Endothelial cell of umbilical vein (primary cell): ENCODE results near the gene MERTK. TPM values are rescaled to one million over a fixed set of nuclear protein-coding genes. Genes with fewer than 3 reads are reported as not detected.
"Not testable (repeated sequence)": the region's sequence is repeated elsewhere in the genome, so short reads cannot be mapped to it uniquely, and the experiment has no call there.

Experiments used
- BruUV-seq: library from RNA; stranded (reverse); fragments of 400-500 nt; replicated peaks from 2 replicates; lab custom pipeline; 2021; lab: Mats Ljungman, UMichigan
- CTCF ChIA-PET: fragments of 300-600, 350-600 bp; sonication (Branson Sonifier 250); formaldehyde crosslinking; loops from one replicate; lab custom pipeline; 2021; ENCODE audit warnings: antibody characterized with exemption, inconsistent platforms; lab: Charles Lee
- POLR2A ChIA-PET: fragments of 300-600, 350-600 bp; sonication (Branson Sonifier 250); formaldehyde crosslinking; loops from one replicate; lab custom pipeline; 2021; ENCODE audit warnings: antibody characterized with exemption, inconsistent platforms; lab: Charles Lee
- DNase-seq: peaks from one replicate; pipeline ENCODE4 v3.0.0-alpha.2; 2011; ENCODE audit warnings: low read depth, low spot score
- FAIRE-seq: peaks from 2 replicates; lab custom pipeline; 2011; peaks lifted over from hg19 to GRCh38; lab: Jason Lieb, UNC
- H2AFZ ChIP-seq: 2 replicates; pipeline ENCODE4 v1.6.0; 2012; ENCODE audit warnings: low read depth, low read length, control low read depth, inconsistent platforms
- H3K27ac ChIP-seq: 2 replicates; pipeline ENCODE4 v1.5.1; 2011; ENCODE audit warnings: low read depth, mild to moderate bottlenecking, control low read depth, low read length, moderate library complexity; ENCODE audit not compliant: insufficient read depth
- H3K27me3 ChIP-seq, 2 experiments: 2 replicates each; pipeline versions ENCODE4 v1.6.0 to v1.6.1; 2011; ENCODE audit warnings: low read length in 2 of 2, mixed read lengths in 1 of 2; ENCODE audit not compliant: control insufficient read depth in 2 of 2, insufficient read depth in 2 of 2
- H3K36me3 ChIP-seq, 2 experiments: 2 replicates in 1 of 2; 3 replicates in 1 of 2; pipeline ENCODE4 v1.5.1; 2011; ENCODE audit warnings: low read length in 2 of 2, mild to moderate bottlenecking in 1 of 2, moderate library complexity in 1 of 2; ENCODE audit not compliant: control insufficient read depth in 2 of 2, insufficient read depth in 2 of 2; ENCODE audit errors: extremely low read depth in 1 of 2
- H3K4me1 ChIP-seq: 3 replicates; pipeline ENCODE4 v1.5.1; 2011; ENCODE audit warnings: mild to moderate bottlenecking, low read length; ENCODE audit not compliant: control insufficient read depth, insufficient read depth; ENCODE audit errors: extremely low read depth
- H3K4me2 ChIP-seq: 2 replicates; pipeline ENCODE4 v1.6.1; 2011; ENCODE audit warnings: low read length, control low read depth, mixed read lengths; ENCODE audit not compliant: insufficient read depth
- H3K4me3 ChIP-seq, 3 experiments: fragments of 200-600 bp in 1 of 3; sonication (generic), shearing (Covaris generic) in 1 of 3; replicated peaks in 1 of 3; 2 replicates each; pipeline ENCODE4 v1.5.1; 2011 to 2016; ENCODE audit warnings: control low read depth in 3 of 3, low read length in 3 of 3, mild to moderate bottlenecking in 2 of 3, inconsistent platforms in 1 of 3, low read depth in 1 of 3, moderate library complexity in 1 of 3; ENCODE audit not compliant: insufficient read depth in 1 of 3
- H3K79me2 ChIP-seq: 2 replicates; pipeline ENCODE4 v1.6.0; 2012; ENCODE audit warnings: low read length, inconsistent platforms; ENCODE audit not compliant: control insufficient read depth, insufficient read depth
- H3K9ac ChIP-seq: replicated peaks from 2 replicates; pipeline ENCODE3; 2011; ENCODE audit warnings: low read length, control low read depth; ENCODE audit not compliant: insufficient read depth; ENCODE audit errors: extremely low read depth
- H3K9me1 ChIP-seq: replicated peaks from 3 replicates; pipeline ENCODE4 v1.6.0; 2011; ENCODE audit warnings: mild to moderate bottlenecking, low read length; ENCODE audit not compliant: control insufficient read depth, insufficient read depth; ENCODE audit errors: extremely low read depth
- H3K9me3 ChIP-seq: replicated peaks from 2 replicates; pipeline ENCODE4 v1.5.1; 2012; ENCODE audit warnings: low read length, inconsistent platforms; ENCODE audit not compliant: control insufficient read depth, insufficient read depth
- H4K20me1 ChIP-seq: replicated peaks from 2 replicates; pipeline ENCODE3; 2011; ENCODE audit warnings: mild to moderate bottlenecking, low read length; ENCODE audit not compliant: control insufficient read depth, insufficient read depth; ENCODE audit errors: extremely low read depth
- FOS ChIP-seq: IDR thresholded peaks from 2 replicates; pipeline ENCODE4 v1.6.1; 2011; ENCODE audit warnings: mild to moderate bottlenecking, low read length, moderate library complexity, borderline replicate concordance; ENCODE audit not compliant: insufficient read depth
- MYC ChIP-seq: IDR thresholded peaks from one replicate; pipeline ENCODE4 v1.6.1; 2011; ENCODE audit warnings: mild to moderate bottlenecking, low read depth, low read length
- POLR2A ChIP-seq: IDR thresholded peaks from 2 replicates; pipeline ENCODE4 v1.6.1; 2012; ENCODE audit warnings: low read depth, mild to moderate bottlenecking, control low read depth, low read length
- POLR2AphosphoS5 ChIP-seq: IDR thresholded peaks from 2 replicates; pipeline ENCODE4 v1.6.1; 2012; ENCODE audit warnings: low read depth, mild to moderate bottlenecking, control low read depth, low read length, moderate library complexity; ENCODE audit not compliant: insufficient read depth
- dilution Hi-C: fragments of 300-500 bp; cut with MboI; formaldehyde crosslinking; loops from one replicate; pipeline ENCODE4 v1.15.0; 2019; ENCODE audit warnings: low sequenced_read_pairs; ENCODE audit not compliant: extremely low pct_ligation_motif_present
- intact Hi-C: fragments of 100-400 bp; cut with micrococcal nuclease; formaldehyde crosslinking; loops from one replicate; pipeline ENCODE4 v1.10.0; 2022
- polyA plus RNA-seq, 4 experiments: library from polyadenylated mRNA; depleted of rRNA in 3 of 4; stranded (reverse) in 3 of 4; unstranded in 1 of 4; fragments of >200 nt; gene quantifications; 2 replicates each; pipeline versions ENCODE4 v1.2.1 to v1.2.3, GENCODE V29; 2011 to 2012; ENCODE audit warnings: missing spikeins in 1 of 4
- total RNA-seq: library from RNA; stranded (reverse); gene quantifications from 2 replicates; pipeline ENCODE4 v1.2.3, GENCODE V29; 2021
- TF ChIP-seq, protein P1 (sequence below), 2 donors: IDR thresholded peaks; 1 replicate in 1 of 2; 2 replicates in 1 of 2; pipeline ENCODE4 v1.5.1; 2011; ENCODE audit warnings: low read length in 2 of 2, mild to moderate bottlenecking in 2 of 2, moderate library complexity in 2 of 2, control low read depth in 1 of 2, inconsistent platforms in 1 of 2, low read depth in 1 of 2; ENCODE audit not compliant: insufficient read depth in 1 of 2; ENCODE audit errors: extremely low read depth in 1 of 2
- TF ChIP-seq, protein P2 (sequence below): IDR thresholded peaks from 2 replicates; pipeline ENCODE4 v1.6.1; 2011; ENCODE audit not compliant: insufficient read depth, insufficient read length

Gene MERTK
- total and polyA plus RNA-seq, 2 donors (not counting 3 experiments of a cell fraction or from before 2014, with no cell fraction given) = 37.3 to 39.6 TPM

DNA sequence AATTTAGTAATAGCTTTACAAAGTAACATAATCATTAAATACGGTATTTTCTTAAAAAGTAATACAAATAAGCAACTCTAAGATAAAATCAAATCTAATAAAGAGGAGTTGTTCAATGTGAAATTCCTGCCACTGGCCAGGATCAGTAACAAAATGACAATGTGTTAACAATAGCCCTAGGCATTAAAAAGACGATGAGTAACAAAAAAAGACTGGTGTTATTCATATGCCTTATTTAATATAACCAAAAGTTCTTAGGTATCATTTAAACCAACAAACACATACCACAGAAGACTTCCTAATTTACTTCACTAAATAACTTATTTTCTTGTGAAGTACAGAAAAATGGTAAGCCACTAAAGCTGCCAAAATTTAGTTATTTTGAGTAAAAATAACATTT lies 25.6 kb upstream of the MERTK start:
- H3K4me3 ChIP-seq, H3K27ac ChIP-seq, H3K9me1 ChIP-seq, BruUV-seq, dilution Hi-C loops, H4K20me1 ChIP-seq, H3K27me3 ChIP-seq, FAIRE-seq, H3K36me3 ChIP-seq, H3K4me1 ChIP-seq, DNase-seq, POLR2A ChIA-PET, H3K79me2 ChIP-seq, CTCF ChIA-PET, intact Hi-C loops, H2AFZ ChIP-seq, H3K9ac ChIP-seq, H3K4me2 ChIP-seq, H3K9me3 ChIP-seq: not testable (repeated sequence)

DNA sequence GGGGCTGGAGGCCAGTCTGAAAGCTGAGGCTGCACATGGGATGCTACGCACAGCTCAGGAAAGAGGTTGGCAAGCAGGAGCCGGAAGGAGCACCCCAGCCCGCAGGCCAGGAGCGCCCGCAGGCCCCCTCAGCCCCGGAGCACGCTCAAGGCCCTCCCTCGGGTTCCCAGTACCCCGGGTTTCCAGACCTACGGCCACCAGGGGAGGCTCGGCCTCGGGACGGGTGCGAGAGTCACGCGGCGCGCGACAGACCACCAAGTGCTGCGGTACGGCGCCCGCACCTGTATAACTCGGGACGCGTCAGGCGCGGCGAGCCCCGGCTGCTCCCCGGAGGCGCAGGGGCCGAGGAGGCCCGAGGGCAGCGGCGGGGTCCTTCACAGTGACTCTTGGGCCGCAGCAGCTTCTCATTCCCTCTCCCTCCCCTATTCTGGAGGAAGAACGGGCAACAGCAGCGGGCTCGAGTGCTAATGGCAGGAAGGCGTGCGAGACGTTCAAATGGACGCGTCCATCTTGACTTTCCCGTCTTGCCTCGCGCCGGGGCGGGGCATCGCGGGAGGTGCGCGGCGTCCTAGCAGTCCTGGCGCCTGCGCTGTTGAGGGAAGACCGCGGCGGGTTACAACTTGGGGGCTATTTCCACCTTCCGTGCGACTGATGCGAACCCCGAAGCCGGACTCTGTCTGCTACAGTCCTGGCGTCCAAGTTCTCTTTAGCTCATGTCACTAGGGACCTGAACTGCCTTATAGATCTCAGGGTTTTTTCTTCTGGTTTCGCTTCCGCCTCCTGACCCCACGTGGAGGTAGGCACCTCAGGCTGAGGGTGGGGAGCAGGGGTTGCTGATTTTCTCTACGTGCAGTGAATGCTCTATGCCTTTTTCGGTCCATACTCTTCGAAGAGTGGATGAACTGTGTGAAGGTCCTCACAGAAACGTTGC lies 14.5 kb upstream of the MERTK start, which contains the start of gene ANAPC1:
ANAPC1 (minus strand) TSS at position 533 of the 931 bp plus-strand sequence. CDS start 3,368 bp downstream, outside the sequence.
- H4K20me1 ChIP-seq = no peaks in the 10 kb centered on the region
- H2AFZ ChIP-seq = peak within 1 kb of the TSS; percentile 99
- TF ChIP-seq, protein P1, sequence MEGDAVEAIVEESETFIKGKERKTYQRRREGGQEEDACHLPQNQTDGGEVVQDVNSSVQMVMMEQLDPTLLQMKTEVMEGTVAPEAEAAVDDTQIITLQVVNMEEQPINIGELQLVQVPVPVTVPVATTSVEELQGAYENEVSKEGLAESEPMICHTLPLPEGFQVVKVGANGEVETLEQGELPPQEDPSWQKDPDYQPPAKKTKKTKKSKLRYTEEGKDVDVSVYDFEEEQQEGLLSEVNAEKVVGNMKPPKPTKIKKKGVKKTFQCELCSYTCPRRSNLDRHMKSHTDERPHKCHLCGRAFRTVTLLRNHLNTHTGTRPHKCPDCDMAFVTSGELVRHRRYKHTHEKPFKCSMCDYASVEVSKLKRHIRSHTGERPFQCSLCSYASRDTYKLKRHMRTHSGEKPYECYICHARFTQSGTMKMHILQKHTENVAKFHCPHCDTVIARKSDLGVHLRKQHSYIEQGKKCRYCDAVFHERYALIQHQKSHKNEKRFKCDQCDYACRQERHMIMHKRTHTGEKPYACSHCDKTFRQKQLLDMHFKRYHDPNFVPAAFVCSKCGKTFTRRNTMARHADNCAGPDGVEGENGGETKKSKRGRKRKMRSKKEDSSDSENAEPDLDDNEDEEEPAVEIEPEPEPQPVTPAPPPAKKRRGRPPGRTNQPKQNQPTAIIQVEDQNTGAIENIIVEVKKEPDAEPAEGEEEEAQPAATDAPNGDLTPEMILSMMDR (IDR thresholded peaks at IDR 0.05; ENCODE audit: extremely low read depth in 1 of 2, insufficient read depth in 1 of 2, low read depth in 1 of 2, low read length in 2 of 2) = no peak
- peak; percentile 91 for TF ChIP-seq POLR2AphosphoS5
- TF ChIP-seq FOS = no peak
- TF ChIP-seq, protein P2, sequence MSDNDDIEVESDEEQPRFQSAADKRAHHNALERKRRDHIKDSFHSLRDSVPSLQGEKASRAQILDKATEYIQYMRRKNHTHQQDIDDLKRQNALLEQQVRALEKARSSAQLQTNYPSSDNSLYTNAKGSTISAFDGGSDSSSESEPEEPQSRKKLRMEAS = peak; percentile 56
- peak; percentile 96 for TF ChIP-seq POLR2A
- TF ChIP-seq MYC = peak; percentile 60
- dilution Hi-C loops (no loop called here), intact Hi-C loops (loop anchor here (10.0 kb wide), 1 partner anchor 451 kb away; no protein-coding TSS in a partner anchor)
- no peaks in the 10 kb centered on the region for H3K9me1 ChIP-seq
- H3K79me2 ChIP-seq = peaks cover 24% of the 10 kb centered on the region
- peak within 1 kb of the TSS; percentile 90 to 97 (median 96) for H3K4me3 ChIP-seq
- ChIA-PET POLR2A (interaction anchor here (1.0 kb wide), 1 partner anchor 92 kb away, joined by 3 read pairs; no protein-coding TSS in a partner anchor), CTCF (interaction anchor here (0.9 to 1.4 kb wide), 3 partner anchors 16 to 238 kb away, joined by 3 to 4 read pairs (median 3); no protein-coding TSS in a partner anchor)
- H3K4me2 ChIP-seq = peak within 1 kb of the TSS; percentile 96
- peaks cover 7% of the 10 kb centered on the region for H3K4me1 ChIP-seq
- FAIRE-seq (peak; percentile 81), DNase-seq (peak; percentile 87)
- peak within 1 kb of the TSS; percentile 95 for H3K9ac ChIP-seq
- H3K9me3 ChIP-seq = no peaks in the 10 kb centered on the region
- no peaks in the 10 kb centered on the region for H3K27me3 ChIP-seq
- H3K36me3 ChIP-seq = no peaks in the 10 kb centered on the region
- peak within 1 kb of the TSS; percentile 66 for H3K27ac ChIP-seq
- TSS peak; percentile 96 for BruUV-seq
